H1 (cell line): ENCODE measurements around the gene DELE1. TPM values are rescaled to one million over a fixed set of nuclear protein-coding genes. Genes with fewer than 3 reads are reported as not detected.
"Not testable (repeated sequence)": the region's sequence is repeated elsewhere in the genome, so short reads cannot be mapped to it uniquely, and the experiment has no call there.

Source experiments
- CTCF ChIA-PET: fragments of 300-600 bp; sonication (Branson Sonifier 250); formaldehyde crosslinking; loops from one replicate; lab custom pipeline; 2021; ENCODE audit not compliant: partially characterized antibody; lab: Charles Lee
- POLR2A ChIA-PET: fragments of 300-600 bp; sonication (Branson Sonifier 250); formaldehyde crosslinking; loops from one replicate; lab custom pipeline; 2021; ENCODE audit warnings: inconsistent platforms; ENCODE audit not compliant: partially characterized antibody; lab: Charles Lee
- DNase-seq, 2 experiments: peaks; one replicate each; pipeline versions ENCODE4 v3.0.0 to v3.0.0-alpha.2; 2010 to 2022; ENCODE audit warnings: low spot score in 2 of 2, low read depth in 1 of 2, mixed read lengths in 1 of 2
- FAIRE-seq: peaks from 2 replicates; lab custom pipeline; 2011; peaks lifted over from hg19 to GRCh38; lab: Jason Lieb, UNC
- H2AFZ ChIP-seq: 2 replicates; pipeline ENCODE4 v1.8.1; 2012; ENCODE audit warnings: low read length, inconsistent platforms
- H2AK5ac ChIP-seq: 2 replicates; pipeline ENCODE4 v1.6.1; 2013; ENCODE audit warnings: low read depth, low read length
- H2BK120ac ChIP-seq: replicated peaks from 2 replicates; pipeline ENCODE3; 2013; ENCODE audit warnings: low read depth, low read length, inconsistent platforms
- H2BK12ac ChIP-seq: 2 replicates; pipeline ENCODE4 v1.6.1; 2013; ENCODE audit warnings: low read depth, low read length
- H2BK15ac ChIP-seq: 2 replicates; pipeline ENCODE4 v1.6.1; 2013; ENCODE audit warnings: low read length
- H2BK20ac ChIP-seq: 2 replicates; pipeline ENCODE4 v1.6.1; 2013; ENCODE audit warnings: low read length
- H2BK5ac ChIP-seq: 2 replicates; pipeline ENCODE4 v1.6.1; 2013; ENCODE audit warnings: low read depth, low read length
- H3K14ac ChIP-seq: 2 replicates; pipeline ENCODE4 v1.6.1; 2013; ENCODE audit warnings: inconsistent platforms; ENCODE audit not compliant: insufficient read length
- H3K18ac ChIP-seq: 2 replicates; pipeline ENCODE4 v1.6.1; 2013; ENCODE audit warnings: low read length; ENCODE audit errors: extremely low read depth
- H3K23ac ChIP-seq: 2 replicates; pipeline ENCODE4 v1.6.1; 2013; ENCODE audit warnings: inconsistent platforms; ENCODE audit not compliant: insufficient read length
- H3K23me2 ChIP-seq: 2 replicates; pipeline ENCODE4 v1.6.1; 2013; ENCODE audit warnings: low read depth, low read length
- H3K27ac ChIP-seq: 2 replicates; pipeline ENCODE4 v1.6.1; 2011; ENCODE audit warnings: low read depth, low read length, inconsistent platforms
- H3K27me3 ChIP-seq, 4 experiments: replicated peaks in 1 of 4; 1 replicate in 1 of 4; 2 replicates in 3 of 4; pipeline versions ENCODE4 v1.6.1 to v1.8.1; 2011 to 2013; ENCODE audit warnings: low read length in 3 of 4, mild to moderate bottlenecking in 3 of 4, inconsistent platforms in 2 of 4, mixed read lengths in 2 of 4, moderate library complexity in 1 of 4; ENCODE audit not compliant: control insufficient read depth in 3 of 4, insufficient read depth in 3 of 4; ENCODE audit errors: extremely low read depth in 1 of 4
- H3K36me3 ChIP-seq, 4 experiments: 2 replicates each; pipeline versions ENCODE4 v1.6.1 to v1.8.1; 2011 to 2013; ENCODE audit warnings: mild to moderate bottlenecking in 4 of 4, low read length in 3 of 4, moderate library complexity in 2 of 4, control low read depth in 1 of 4, inconsistent platforms in 1 of 4; ENCODE audit not compliant: insufficient read depth in 4 of 4, control insufficient read depth in 2 of 4
- H3K4ac ChIP-seq: replicated peaks from 2 replicates; pipeline ENCODE3; 2013; ENCODE audit warnings: low read length, low read depth, mixed read lengths, inconsistent platforms; ENCODE audit not compliant: insufficient read length
- H3K4me1 ChIP-seq, 4 experiments: replicated peaks in 1 of 4; 1 replicate in 1 of 4; 2 replicates in 3 of 4; pipeline versions ENCODE4 v1.6.1 to v1.8.1; 2011 to 2013; ENCODE audit warnings: low read length in 3 of 4, inconsistent platforms in 2 of 4, mixed read lengths in 1 of 4; ENCODE audit not compliant: insufficient read depth in 4 of 4, control insufficient read depth in 3 of 4
- H3K4me2 ChIP-seq, 2 experiments: 2 replicates each; pipeline versions ENCODE4 v1.6.1 to v1.8.1; 2011 to 2013; ENCODE audit warnings: low read depth in 2 of 2, low read length in 2 of 2, control low read depth in 1 of 2, inconsistent platforms in 1 of 2, mild to moderate bottlenecking in 1 of 2; ENCODE audit not compliant: insufficient read depth in 1 of 2
- H3K4me3 ChIP-seq, 4 experiments: fragments of 200-600, 300-600 bp in 1 of 4; sonication (generic), shearing (Covaris generic), sonication (Bioruptor Twin) in 1 of 4; 2 replicates each; pipeline versions ENCODE4 v1.5.1 to v1.8.1; 2011 to 2016; ENCODE audit warnings: low read length in 4 of 4, low read depth in 3 of 4, control low read depth in 2 of 4, inconsistent platforms in 2 of 4, mild to moderate bottlenecking in 2 of 4, mixed read lengths in 1 of 4, moderate library complexity in 1 of 4; ENCODE audit not compliant: insufficient read depth in 2 of 4; ENCODE audit errors: extremely low read depth in 1 of 4
- H3K56ac ChIP-seq: replicated peaks from 2 replicates; pipeline ENCODE3; 2013; ENCODE audit warnings: low read depth, mild to moderate bottlenecking, mixed read lengths, low read length, inconsistent platforms; ENCODE audit not compliant: insufficient read length
- H3K79me1 ChIP-seq: 2 replicates; pipeline ENCODE4 v1.6.1; 2013; ENCODE audit warnings: low read depth, low read length, control low read depth
- H3K79me2 ChIP-seq, 2 experiments: 2 replicates each; pipeline versions ENCODE4 v1.6.1 to v1.8.1; 2012 to 2013; ENCODE audit warnings: low read length in 2 of 2, mild to moderate bottlenecking in 2 of 2, inconsistent platforms in 1 of 2; ENCODE audit not compliant: insufficient read depth in 2 of 2, control insufficient read depth in 1 of 2
- H3K9ac ChIP-seq, 4 experiments: replicated peaks in 1 of 4; 1 replicate in 1 of 4; 2 replicates in 3 of 4; pipeline versions ENCODE4 v1.6.1 to v1.8.1; 2011 to 2013; ENCODE audit warnings: low read depth in 3 of 4, low read length in 3 of 4, control low read depth in 2 of 4, mild to moderate bottlenecking in 2 of 4, moderate library complexity in 2 of 4, inconsistent platforms in 1 of 4; ENCODE audit errors: extremely low read depth in 1 of 4
- H3K9me3 ChIP-seq, 2 experiments: 2 replicates each; pipeline versions ENCODE4 v1.6.1 to v1.8.1; 2012 to 2013; ENCODE audit warnings: mild to moderate bottlenecking in 2 of 2, moderate library complexity in 2 of 2, control low read depth in 1 of 2, inconsistent platforms in 1 of 2, low read depth in 1 of 2, low read length in 1 of 2, mixed read lengths in 1 of 2; ENCODE audit not compliant: insufficient read depth in 2 of 2
- H4K20me1 ChIP-seq, 2 experiments: replicated peaks in 1 of 2; 2 replicates each; pipeline versions ENCODE3 to v1.8.1; 2011 to 2013; ENCODE audit warnings: inconsistent platforms in 2 of 2, low read length in 2 of 2, mild to moderate bottlenecking in 1 of 2; ENCODE audit not compliant: insufficient read depth in 2 of 2, control insufficient read depth in 1 of 2
- H4K5ac ChIP-seq: 2 replicates; pipeline ENCODE4 v1.6.1; 2013; ENCODE audit warnings: low read length, low read depth, mixed read lengths, inconsistent platforms; ENCODE audit not compliant: insufficient read length
- H4K8ac ChIP-seq: 2 replicates; pipeline ENCODE4 v1.8.0; 2013; ENCODE audit warnings: mild to moderate bottlenecking, moderate library complexity, low read length, inconsistent platforms; ENCODE audit not compliant: insufficient read depth; ENCODE audit errors: extremely low read depth
- H4K91ac ChIP-seq: replicated peaks from 2 replicates; pipeline ENCODE3; 2013; ENCODE audit warnings: low read length, mixed read lengths, inconsistent platforms; ENCODE audit not compliant: insufficient read length
- WGBS, 2 experiments: shearing (Covaris generic) in 1 of 2; methylation state at CpG; one replicate each; pipeline versions ENCODE4 v1.1.6 to v1.1.7; 2013 to 2015; ENCODE audit warnings: low lambda C conversion rate in 2 of 2, mixed read lengths in 2 of 2, inconsistent platforms in 1 of 2, low coverage in 1 of 2, missing lambda C conversion rate in 1 of 2; ENCODE audit not compliant: insufficient replicate concordance in 2 of 2, insufficient coverage in 1 of 2, insufficient read length in 1 of 2; ENCODE audit errors: extremely low coverage in 1 of 2, missing lambda C conversion rate in 1 of 2; 5-methylcytosine and 5-hydroxymethylcytosine counted together
- polyA plus RNA-seq, 7 experiments: library from polyadenylated mRNA; depleted of rRNA in 3 of 7; stranded (reverse) in 5 of 7; unstranded in 2 of 7; fragments of >200 nt in 5 of 7; fragments of 200-250 nt in 2 of 7; gene quantifications; 1 replicate in 5 of 7; 2 replicates in 1 of 7; 4 replicates in 1 of 7; pipeline versions ENCODE4 v1.2.1 to v1.2.3, GENCODE V29; 2011 to 2013; ENCODE audit warnings: missing spikeins in 2 of 7, mixed read lengths in 2 of 7
- total RNA-seq: library from RNA; stranded (reverse); fragmentation: NEBNext Ultra II Directional; extraction: Animal tissue kit (Norgen Biotek cat#: 25700); gene quantifications from 2 replicates; pipeline ENCODE4 v1.2.1, GENCODE V29; 2021

The DELE1 gene
- total and polyA plus RNA-seq, 2 of the 8 experiments (the other 6 are each of a cell fraction or from before 2014, with no cell fraction given): 61.4 to 114 TPM

- H4K91ac ChIP-seq, H2AFZ ChIP-seq, H3K14ac ChIP-seq, H3K9ac ChIP-seq, H4K8ac ChIP-seq, H2AK5ac ChIP-seq, H2BK20ac ChIP-seq, DNase-seq, H3K23ac ChIP-seq, H3K18ac ChIP-seq, H3K79me2 ChIP-seq, H2BK12ac ChIP-seq, H3K4me2 ChIP-seq, H4K20me1 ChIP-seq, H3K4me1 ChIP-seq, FAIRE-seq, H3K27ac ChIP-seq, H3K4me3 ChIP-seq, H2BK15ac ChIP-seq, H2BK5ac ChIP-seq, H4K5ac ChIP-seq, H3K27me3 ChIP-seq, H3K4ac ChIP-seq, H3K36me3 ChIP-seq, H2BK120ac ChIP-seq, H3K9me3 ChIP-seq, H3K79me1 ChIP-seq, H3K56ac ChIP-seq, H3K23me2 ChIP-seq: not testable (repeated sequence)
- ChIA-PET POLR2A (interaction anchor here (1.4 to 1.7 kb wide), 2 partner anchors 10 to 33 kb away, joined by 3 to 4 read pairs; no protein-coding TSS in a partner anchor), CTCF (interaction anchor here (0.7 to 6.2 kb wide), 16 partner anchors 9 to 282 kb away, joined by 3 to 26 read pairs (median 3); partner anchors contain the start of genes PCDH1 and RNF14)
- 94% methylated on average over 2 of the region's 2 CpGs; no CpG with 5 or more reads in 1 of the 2 experiments for WGBS, 2 experiments
Observed at GRCh38 chr5:141890429-141890828, 33.2 kb upstream of the DELE1 start.
